Panc1 (cell line): ENCODE measurements around the gene TMC5. TPM values are rescaled to one million over a fixed set of nuclear protein-coding genes. Genes with fewer than 3 reads are reported as not detected.
"Not testable (repeated sequence)": the region's sequence is repeated elsewhere in the genome, so short reads cannot be mapped to it uniquely, and the experiment has no call there.

Experiments
- ATAC-seq: fragments of 200-7000 bp; cut with Tn5 transposase; 2 replicates; pipeline ENCODE4 v1.9.1; 2020; ENCODE audit warnings: mild to moderate bottlenecking, moderate library complexity
- BruUV-seq: library from RNA; stranded (reverse); fragments of 400-500 nt; replicated peaks from 2 replicates; lab custom pipeline; 2021; lab: Mats Ljungman, UMichigan
- CTCF ChIA-PET: fragments of 300-600 bp; sonication (Branson Sonifier 250); formaldehyde crosslinking; loops from one replicate; lab custom pipeline; 2022; ENCODE audit warnings: antibody characterized with exemption; lab: Charles Lee
- POLR2A ChIA-PET: fragments of 300-600 bp; sonication (Branson Sonifier 250); formaldehyde crosslinking; loops from one replicate; lab custom pipeline; 2022; ENCODE audit warnings: antibody characterized with exemption; lab: Charles Lee
- DNase-seq: peaks from one replicate; pipeline ENCODE4 v3.0.0-alpha.2; 2010; ENCODE audit warnings: low read depth, low spot score
- H3K27ac ChIP-seq: 2 replicates; pipeline ENCODE4 v1.5.1; 2011; ENCODE audit warnings: mild to moderate bottlenecking, low read length, inconsistent platforms
- H3K27me3 ChIP-seq: fragments of 200-500 bp; sonication (Bioruptor generic); 2 replicates; pipeline ENCODE4 v1.6.0; 2014; ENCODE audit warnings: low read length, inconsistent platforms; ENCODE audit not compliant: control insufficient read depth, insufficient read depth
- H3K36me3 ChIP-seq: fragments of 200-500 bp; sonication (Bioruptor generic); 2 replicates; pipeline ENCODE4 v1.5.1; 2014; ENCODE audit warnings: inconsistent platforms, mild to moderate bottlenecking, low read length, moderate library complexity; ENCODE audit not compliant: control insufficient read depth, insufficient read depth
- H3K4me1 ChIP-seq: 2 replicates; pipeline ENCODE4 v1.5.1; 2011; ENCODE audit warnings: inconsistent platforms, mild to moderate bottlenecking, low read length, moderate library complexity; ENCODE audit not compliant: control insufficient read depth, insufficient read depth
- H3K4me3 ChIP-seq, 2 experiments: 2 replicates each; pipeline ENCODE4 v1.5.1; 2011 to 2012; ENCODE audit warnings: low read depth in 2 of 2, low read length in 2 of 2, mild to moderate bottlenecking in 2 of 2, inconsistent platforms in 1 of 2, moderate library complexity in 1 of 2
- H3K9me3 ChIP-seq: fragments of 200-500 bp; sonication (Bioruptor generic); 2 replicates; pipeline ENCODE4 v1.5.1; 2014; ENCODE audit warnings: low read depth, mild to moderate bottlenecking, inconsistent platforms, low read length, moderate library complexity; ENCODE audit not compliant: control insufficient read depth, insufficient read depth
- CTCF ChIP-seq: fragments of 450-650 bp; IDR thresholded peaks from 2 replicates; pipeline ENCODE4 v1.5.1; 2017; ENCODE audit warnings: mild to moderate bottlenecking
- POLR2AphosphoS5 ChIP-seq: IDR thresholded peaks from 2 replicates; pipeline ENCODE4 v1.6.1; 2012; ENCODE audit warnings: mild to moderate bottlenecking, low read depth, low read length, moderate library complexity
- REST ChIP-seq, 2 experiments: IDR thresholded peaks; 2 replicates each; pipeline ENCODE4 v1.6.1; 2011 to 2012; ENCODE audit warnings: low read depth in 2 of 2, control low read depth in 1 of 2, low read length in 1 of 2, mild to moderate bottlenecking in 1 of 2, moderate library complexity in 1 of 2; ENCODE audit not compliant: insufficient read depth in 1 of 2
- SIN3A ChIP-seq: IDR thresholded peaks from 2 replicates; pipeline ENCODE4 v1.6.1; 2012; ENCODE audit warnings: low read depth, mild to moderate bottlenecking, low read length, moderate library complexity, borderline replicate concordance; ENCODE audit not compliant: insufficient read depth
- TCF7L2 ChIP-seq: IDR thresholded peaks from 2 replicates; pipeline ENCODE4 v1.6.1; 2011; ENCODE audit warnings: mild to moderate bottlenecking, low read depth, low read length, inconsistent platforms
- in situ Hi-C: cut with HindIII; loops from 2 replicates; pipeline ENCODE4 v1.10.0; 2016; ENCODE audit warnings: low sequenced_read_pairs, low pct_unique_long_range_greater_than_20kb
- intact Hi-C: fragments of 100-400 bp; cut with micrococcal nuclease; formaldehyde crosslinking; loops from one replicate; pipeline ENCODE4 v1.10.0; 2022; ENCODE audit not compliant: unreplicated experiment
- total RNA-seq: library from RNA; stranded (reverse); gene quantifications from one replicate; pipeline ENCODE4 v1.2.1, GENCODE V29; 2021; ENCODE audit not compliant: unreplicated experiment

The TMC5 gene
- total RNA-seq, 1 experiment from 2014 or later = 1.4 TPM

- CTCF ChIA-PET = no interaction called here
- TF ChIP-seq REST (IDR thresholded peaks at IDR 0.05; ENCODE audit: insufficient read depth in 1 of 2, low read depth in 2 of 2, low read length in 1 of 2) = no peak
- no peak for TF ChIP-seq SIN3A
- no peak for TF ChIP-seq TCF7L2
- TF ChIP-seq POLR2AphosphoS5 = no peak
- TF ChIP-seq CTCF = no peak
- POLR2A ChIA-PET = no interaction called here
- H3K9me3 ChIP-seq = no peaks in the 10 kb centered on the region
- in situ Hi-C loops (no loop called here), intact Hi-C loops (no loop called here)
- DNase-seq (no peak), ATAC-seq (no peak)
- H3K36me3 ChIP-seq = no peaks in the 10 kb centered on the region
- no peaks in the 10 kb centered on the region for H3K4me1 ChIP-seq
- H3K4me3 ChIP-seq = no peak overlapping the region
- no peak overlapping the region for H3K27ac ChIP-seq
- H3K27me3 ChIP-seq = no peaks in the 10 kb centered on the region
- no TSS peak for BruUV-seq
Observed at GRCh38 chr16:19393226-19394111, 24.2 kb upstream of the TMC5 start.

GRCh38 chr16:19395646-19396267 lies 21.9 kb upstream of the TMC5 start:
- ATAC-seq, BruUV-seq, H3K27me3 ChIP-seq, intact Hi-C loops, H3K9me3 ChIP-seq, DNase-seq, H3K4me1 ChIP-seq, in situ Hi-C loops, H3K4me3 ChIP-seq, H3K27ac ChIP-seq, H3K36me3 ChIP-seq, POLR2A ChIA-PET: not testable (repeated sequence)
- CTCF ChIA-PET = interaction anchor here (0.6 kb wide), 1 partner anchor 23 kb away, joined by 3 read pairs; no protein-coding TSS in a partner anchor
